Measurements from ENCODE around the gene ZNF608. TPM values are rescaled to one million over a fixed set of nuclear protein-coding genes. Genes with fewer than 3 reads are reported as not detected.

Gene ZNF608
- total RNA-seq, 2 experiments from 2014 or later: 22.6 to 58.8 TPM

GRCh38 chr5:124700333-124700732 lies 46.1 kb downstream of the ZNF608 start:
- Histone ChIP-seq H3K4me2 (ENCODE audit: low read length) (peak overlapping the region; percentile 7; the same call in 1 of the 2 replicates), H3K9me3 (ENCODE audit: low read length) (no peaks in the 10 kb centered on the region), H3K27ac (ENCODE audit: low read depth, low read length, poor library complexity, severe bottlenecking) (no peak overlapping the region), H2AFZ (ENCODE audit: low read length) (no peak overlapping the region), H3K9me2 (ENCODE audit: insufficient read depth, low read length) (no peaks in the 10 kb centered on the region), H4K20me1 (ENCODE audit: insufficient read depth, low read length) (no peaks in the 10 kb centered on the region), H3K4me1 (ENCODE audit: insufficient read depth, low read length, poor library complexity, severe bottlenecking) (peaks cover 74% of the 10 kb centered on the region), H3K79me2 (ENCODE audit: insufficient read depth, low read depth, low read length) (peaks cover 91% of the 10 kb centered on the region), H3K4me3 (ENCODE audit: low read depth, low read length, poor library complexity, severe bottlenecking) (no peak overlapping the region), H3K36me3 (ENCODE audit: insufficient read depth, low read length) (peaks cover 54% of the 10 kb centered on the region)
- DNase-seq (ENCODE audit: low spot score): no peak
- BruUV-seq (replicated peaks): no TSS peak
- POLR2A ChIA-PET: no interaction called here
- intact Hi-C loops (cut with micrococcal nuclease; ENCODE audit: unreplicated experiment): loop anchor here (10.0 kb wide), 1 partner anchor 666 kb away; no protein-coding TSS in a partner anchor
- no peak for TF ChIP-seq EZH2phosphoT487 (IDR thresholded peaks at IDR 0.05; ENCODE audit: borderline replicate concordance, low read depth, low read length)
- no peak for TF ChIP-seq CTCF (conservative IDR thresholded peaks at IDR 0.05; ENCODE audit: low read length)
- CTCF ChIA-PET (ENCODE audit: unreplicated experiment): no interaction called here

- Histone ChIP-seq H3K9me3 (ENCODE audit: low read length) (no peaks in the 10 kb centered on the region), H3K9me2 (ENCODE audit: insufficient read depth, low read length) (no peaks in the 10 kb centered on the region), H3K4me2 (ENCODE audit: low read length) (peak overlapping the region; percentile 13; the same call in 1 of the 2 replicates), H3K79me2 (ENCODE audit: insufficient read depth, low read depth, low read length) (peaks cover 83% of the 10 kb centered on the region), H4K20me1 (ENCODE audit: insufficient read depth, low read length) (no peaks in the 10 kb centered on the region), H3K4me1 (ENCODE audit: insufficient read depth, low read length, poor library complexity, severe bottlenecking) (peaks cover 60% of the 10 kb centered on the region), H3K36me3 (ENCODE audit: insufficient read depth, low read length) (peaks cover 63% of the 10 kb centered on the region), H3K27ac (ENCODE audit: low read depth, low read length, poor library complexity, severe bottlenecking) (no peak overlapping the region), H3K4me3 (ENCODE audit: low read depth, low read length, poor library complexity, severe bottlenecking) (no peak overlapping the region), H2AFZ (ENCODE audit: low read length) (no peak overlapping the region)
- BruUV-seq (replicated peaks): no TSS peak
- ChIA-PET CTCF (ENCODE audit: unreplicated experiment) (no interaction called here), POLR2A (interaction anchor here (1.0 to 2.6 kb wide), 9 partner anchors 9 to 49 kb away, joined by 3 to 13 read pairs (median 4); no protein-coding TSS in a partner anchor)
- no peak for DNase-seq (ENCODE audit: low spot score)
- intact Hi-C loops (cut with micrococcal nuclease; ENCODE audit: unreplicated experiment): no loop called here
- no peak for TF ChIP-seq CTCF (conservative IDR thresholded peaks at IDR 0.05; ENCODE audit: low read length)
- no peak for TF ChIP-seq EZH2phosphoT487 (IDR thresholded peaks at IDR 0.05; ENCODE audit: borderline replicate concordance, low read depth, low read length)
Measured at GRCh38 chr5:124698770-124699169, 47.7 kb downstream of the ZNF608 start.

GRCh38 chr5:124697933-124698591 lies 48.4 kb downstream of the ZNF608 start:
- no peak for DNase-seq (ENCODE audit: low spot score)
- no peak overlapping the region for H3K4me2 ChIP-seq (ENCODE audit: low read length)
- H4K20me1 ChIP-seq (ENCODE audit: insufficient read depth, low read length): no peaks in the 10 kb centered on the region
- H3K27ac ChIP-seq (ENCODE audit: low read depth, low read length, poor library complexity, severe bottlenecking): no peak overlapping the region
- H3K9me2 ChIP-seq (ENCODE audit: insufficient read depth, low read length): no peaks in the 10 kb centered on the region
- CTCF ChIA-PET (ENCODE audit: unreplicated experiment): interaction anchor here (0.7 kb wide), 1 partner anchor 37 kb away, joined by 4 read pairs; no protein-coding TSS in a partner anchor
- H3K4me1 ChIP-seq (ENCODE audit: insufficient read depth, low read length, poor library complexity, severe bottlenecking): peaks cover 53% of the 10 kb centered on the region
- peaks cover 83% of the 10 kb centered on the region for H3K79me2 ChIP-seq (ENCODE audit: insufficient read depth, low read depth, low read length)
- TF ChIP-seq CTCF (conservative IDR thresholded peaks at IDR 0.05; ENCODE audit: low read length) (no peak), EZH2phosphoT487 (IDR thresholded peaks at IDR 0.05; ENCODE audit: borderline replicate concordance, low read depth, low read length) (no peak)
- no peak overlapping the region for H3K4me3 ChIP-seq (ENCODE audit: low read depth, low read length, poor library complexity, severe bottlenecking)
- H3K9me3 ChIP-seq (ENCODE audit: low read length): no peaks in the 10 kb centered on the region
- H3K36me3 ChIP-seq (ENCODE audit: insufficient read depth, low read length): peaks cover 63% of the 10 kb centered on the region
- BruUV-seq (replicated peaks): no TSS peak
- no peak overlapping the region for H2AFZ ChIP-seq (ENCODE audit: low read length)
- POLR2A ChIA-PET: interaction anchor here (0.9 to 2.6 kb wide), 9 partner anchors 9 to 50 kb away, joined by 3 to 13 read pairs (median 4); no protein-coding TSS in a partner anchor
- intact Hi-C loops (cut with micrococcal nuclease; ENCODE audit: unreplicated experiment): no loop called here
